CD4-positive, alpha-beta T cell treated with Interleukin-10 for 1 hour (primary cell): ENCODE measurements around the gene DNM2.

ENCODE experiments used
- DNase-seq: peaks from one replicate; pipeline ENCODE4 v3.0.0-alpha.2; 2020

DNM2 gene

GRCh38 chr19:10788146-10788545 is 70.3 kb downstream of the DNM2 start:
- DNase-seq: no peak

- no peak for DNase-seq
Measured at GRCh38 chr19:10789866-10790265, 72.0 kb downstream of the DNM2 start.

- no peak for DNase-seq
Measured at GRCh38 chr19:10796653-10797052, 78.8 kb downstream of the DNM2 start.

- DNase-seq: peak; percentile 81
Measured at GRCh38 chr19:10797078-10797477, 79.2 kb downstream of the DNM2 start.

GRCh38 chr19:10797541-10798256 is 79.8 kb downstream of the DNM2 start:
- DNase-seq: peak; percentile 94

GRCh38 chr19:10800488-10800887 is 82.6 kb downstream of the DNM2 start:
- no peak for DNase-seq

- no peak for DNase-seq
Measured at GRCh38 chr19:10802479-10802878, 84.6 kb downstream of the DNM2 start.

- no peak for DNase-seq
Measured at GRCh38 chr19:10803252-10803651, 85.4 kb downstream of the DNM2 start.

- DNase-seq: no peak
Measured at GRCh38 chr19:10805065-10805757, 87.3 kb downstream of the DNM2 start.

GRCh38 chr19:10805758-10806247 is 87.9 kb downstream of the DNM2 start:
- DNase-seq: no peak

- DNase-seq: peak; percentile 53
Measured at GRCh38 chr19:10808937-10809649, 91.2 kb downstream of the DNM2 start.

- no peak for DNase-seq
Measured at GRCh38 chr19:10809651-10810285, 91.9 kb downstream of the DNM2 start.

GRCh38 chr19:10811391-10812111 is 93.7 kb downstream of the DNM2 start:
- no peak for DNase-seq

GRCh38 chr19:10812196-10812595 is 94.3 kb downstream of the DNM2 start:
- DNase-seq: no peak

- peak; percentile 32 for DNase-seq
Measured at GRCh38 chr19:10812902-10813404, 95.1 kb downstream of the DNM2 start.

- no peak for DNase-seq
Measured at GRCh38 chr19:10815007-10815536, 97.2 kb downstream of the DNM2 start.

- DNase-seq: no peak
Measured at GRCh38 chr19:10815969-10816644, 98.2 kb downstream of the DNM2 start.

- DNase-seq: no peak
Measured at GRCh38 chr19:10816691-10817090, 98.8 kb downstream of the DNM2 start.

- no peak for DNase-seq
Measured at GRCh38 chr19:10817291-10818038, 99.6 kb downstream of the DNM2 start.

- DNase-seq: no peak
Measured at GRCh38 chr19:10818301-10819123, 100.6 kb downstream of the DNM2 start.
